ENCODE results near the gene RAB5B.
"Not testable (repeated sequence)": the region's sequence is repeated elsewhere in the genome, so short reads cannot be mapped to it uniquely, and the experiment has no call there.

The RAB5B gene

GRCh38 chr12:55982319-55982936 lies 8.6 kb downstream of the RAB5B start:
- no peak for DNase-seq (ENCODE audit: low read depth)

GRCh38 chr12:55983232-55983842 lies 9.5 kb downstream of the RAB5B start:
- DNase-seq (ENCODE audit: low read depth), result no peak

GRCh38 chr12:55984861-55985260 lies 11.0 kb downstream of the RAB5B start:
- no peak for DNase-seq (ENCODE audit: low read depth)

- no peak for DNase-seq (ENCODE audit: low read depth)
These were observed 11.5 kb downstream of the RAB5B start for GRCh38 chr12:55985341-55985740.

- DNase-seq (ENCODE audit: low read depth), result not testable (repeated sequence)
These were observed 12.1 kb downstream of the RAB5B start for GRCh38 chr12:55985976-55986375.

- no peak for DNase-seq (ENCODE audit: low read depth)
These were observed 17.2 kb downstream of the RAB5B start for GRCh38 chr12:55991110-55991509.

GRCh38 chr12:55993230-55993853 lies 19.5 kb downstream of the RAB5B start:
- no peak for DNase-seq (ENCODE audit: low read depth)

- no peak for DNase-seq (ENCODE audit: low read depth)
These were observed 21.5 kb downstream of the RAB5B start for GRCh38 chr12:55995366-55995765.

- DNase-seq (ENCODE audit: low read depth), result peak; percentile 45
These were observed 22.4 kb downstream of the RAB5B start for GRCh38 chr12:55996201-55996714.

- DNase-seq (ENCODE audit: low read depth), result no peak
These were observed 23.0 kb downstream of the RAB5B start, which contains the start of gene SUOX for GRCh38 chr12:55996715-55997534. SUOX (plus strand) TSS chr12:55997276; CDS start chr12:56002222, 4,946 bp downstream.

GRCh38 chr12:55997535-55997859 lies 23.6 kb downstream of the RAB5B start:
- no peak for DNase-seq (ENCODE audit: low read depth)

GRCh38 chr12:55999522-55999921 lies 25.6 kb downstream of the RAB5B start:
- not testable (repeated sequence) for DNase-seq (ENCODE audit: low read depth)

GRCh38 chr12:55999999-56000540 lies 26.2 kb downstream of the RAB5B start:
- DNase-seq (ENCODE audit: low read depth), result not testable (repeated sequence)

- no peak for DNase-seq (ENCODE audit: low read depth)
These were observed 27.7 kb downstream of the RAB5B start for GRCh38 chr12:56001487-56002100.

- DNase-seq (ENCODE audit: low read depth), result not testable (repeated sequence)
These were observed 29.5 kb downstream of the RAB5B start for GRCh38 chr12:56003376-56003775.

- DNase-seq (ENCODE audit: low read depth), result no peak
These were observed 30.3 kb downstream of the RAB5B start for GRCh38 chr12:56004211-56004610.

- DNase-seq (ENCODE audit: low read depth), result peak; percentile 45
These were observed 34.0 kb downstream of the RAB5B start for GRCh38 chr12:56007564-56008559.

- no peak for DNase-seq (ENCODE audit: low read depth)
These were observed 36.3 kb downstream of the RAB5B start for GRCh38 chr12:56010111-56010570.

GRCh38 chr12:56011509-56012090 lies 37.7 kb downstream of the RAB5B start:
- DNase-seq (ENCODE audit: low read depth), result no peak

GRCh38 chr12:56013482-56013881 lies 39.6 kb downstream of the RAB5B start:
- no peak for DNase-seq (ENCODE audit: low read depth)
